ENCODE results near the gene STAB2. TPM values are rescaled to one million over a fixed set of nuclear protein-coding genes. Genes with fewer than 3 reads are reported as not detected.

STAB2 gene
- total and polyA plus RNA-seq, 2 of the 4 experiments (the other 2 are of a cell fraction), result not detected

GRCh38 chr12:103560604-103561101 is 26.4 kb upstream of the STAB2 start:
- in situ Hi-C loops (cut with MboI; ENCODE audit: low sequenced_read_pairs), result loop anchor here (10.0 kb wide), 1 partner anchor 304 kb away; no protein-coding TSS in a partner anchor
- H3K4me2 ChIP-seq (ENCODE audit: low read depth, low read length), result no peak overlapping the region
- BruUV-seq (replicated peaks), result no TSS peak

More at GRCh38 chr12:103560604-103561101, 26.4 kb upstream of the STAB2 start:
- Histone ChIP-seq H2AK9ac (replicated peaks; ENCODE audit: low read depth, low read length, poor library complexity) (no peak overlapping the region), H3K36me3 (ENCODE audit: control insufficient read depth, insufficient read depth, low read length) (no peaks in the 10 kb centered on the region), H2AK5ac (ENCODE audit: low read depth, low read length) (no peak overlapping the region), H3K56ac (ENCODE audit: extremely low read depth, insufficient read depth, low read length) (no peak overlapping the region), H2BK5ac (ENCODE audit: low read depth, low read length, poor library complexity, severe bottlenecking) (no peak overlapping the region), H3K27me3 (ENCODE audit: control insufficient read depth, insufficient read depth, low read length) (peaks cover 5% of the 10 kb centered on the region), H3K27ac (ENCODE audit: insufficient read depth, low read length) (no peak overlapping the region), H4K8ac (ENCODE audit: low read depth in 2 of 2, low read length in 2 of 2) (no peak overlapping the region), H4K91ac (ENCODE audit: insufficient read depth, low read depth, low read length) (no peak overlapping the region), H3K9me3 (ENCODE audit: control insufficient read depth, insufficient read depth, low read length) (peaks cover 7% of the 10 kb centered on the region), H3K79me1 (ENCODE audit: low read depth in 1 of 2, low read length in 2 of 2) (no peaks in the 10 kb centered on the region), H2AFZ (replicated peaks; ENCODE audit: low read length, poor library complexity) (no peak overlapping the region), H3K18ac (ENCODE audit: low read depth, low read length) (no peak overlapping the region), H3K4me1 (ENCODE audit: control insufficient read depth, insufficient read depth, low read length) (peaks cover 4% of the 10 kb centered on the region), H2BK15ac (ENCODE audit: low read depth, low read length) (no peak overlapping the region), H2BK20ac (ENCODE audit: low read depth, low read length) (no peak overlapping the region), H3K14ac (replicated peaks; ENCODE audit: low read depth, low read length) (no peak overlapping the region), H3K9ac (ENCODE audit: low read depth, low read length) (no peak overlapping the region), H2BK120ac (ENCODE audit: low read depth, low read length) (no peak overlapping the region), H3K4me3 (ENCODE audit: insufficient read depth, low read depth, low read length) (no peak overlapping the region), H3K9me1 (ENCODE audit: insufficient read depth, low read length) (no peaks in the 10 kb centered on the region), H4K5ac (ENCODE audit: low read depth, low read length) (no peak overlapping the region), H3K4ac (ENCODE audit: low read depth, low read length) (no peak overlapping the region), H4K20me1 (ENCODE audit: insufficient read depth, low read length) (no peaks in the 10 kb centered on the region), H3K23ac (ENCODE audit: low read depth, low read length) (no peak overlapping the region)
- ChIA-PET CTCF (no interaction called here), POLR2A (ENCODE audit: unreplicated experiment) (no interaction called here)
- DNase-seq (peak; percentile 98), ATAC-seq (ENCODE audit: low read depth) (peak; percentile 98)
- WGBS, 2 experiments (ENCODE audit: extremely low coverage in 2 of 2, insufficient read length in 1 of 2), result 0% methylated on average over 1 of the region's 2 CpGs; no CpG with 5 or more reads in 1 of the 2 experiments
- intact Hi-C loops (cut with micrococcal nuclease) (no loop called here), dilution Hi-C loops (cut with HindIII; ENCODE audit: low sequenced_read_pairs, unreplicated experiment) (no loop called here)
- TF ChIP-seq RCOR1 (IDR thresholded peaks at IDR 0.05; ENCODE audit: insufficient replicate concordance, low read length), result no peak
- TF ChIP-seq FOS (IDR thresholded peaks at IDR 0.05; ENCODE audit: low read depth, low read length), result peak; percentile 100
- TF ChIP-seq MAZ (IDR thresholded peaks at IDR 0.05; ENCODE audit: borderline replicate concordance, low read depth, low read length), result 0 out of 2 replicates have a peak, but pooled peaks have one; percentile 14
- no peak for TF ChIP-seq POLR2A (IDR thresholded peaks at IDR 0.05; ENCODE audit: low read depth, low read length)
- TF ChIP-seq NFE2L2 (IDR thresholded peaks at IDR 0.05; ENCODE audit: low read depth, low read length), result peak; percentile 80; the same call in 1 of the 2 replicates
- TF ChIP-seq CEBPB (IDR thresholded peaks at IDR 0.05; ENCODE audit: low read depth, low read length), result peak; percentile 67; the same call in 1 of the 2 replicates
- peak; percentile 60; the same call in 1 of the 2 replicates for TF ChIP-seq MAFK (IDR thresholded peaks at IDR 0.05; ENCODE audit: low read depth, low read length)
- TF ChIP-seq USF2 (IDR thresholded peaks at IDR 0.05; ENCODE audit: low read depth, low read length), result no peak
- peak; percentile 79 for TF ChIP-seq BHLHE40 (IDR thresholded peaks at IDR 0.05; ENCODE audit: low read depth, low read length)
